Tibial nerve (tissue), 4 donors: ENCODE measurements around the gene TIMD4. TPM values are rescaled to one million over a fixed set of nuclear protein-coding genes. Genes with fewer than 3 reads are reported as not detected.
"Not testable (repeated sequence)": the region's sequence is repeated elsewhere in the genome, so short reads cannot be mapped to it uniquely, and the experiment has no call there.

Experiments
- DNase-seq, 2 donors: peaks; one replicate each; pipeline ENCODE4 v3.0.0-alpha.2; 2019; ENCODE audit warnings: low spot score in 2 of 2
- H3K27ac ChIP-seq, 4 donors: fragments of 200-600 bp; sonication (generic) in 3 of 4; one replicate each; pipeline ENCODE4 v1.5.1; 2017 to 2019; ENCODE audit warnings: mild to moderate bottlenecking in 1 of 4
- H3K27me3 ChIP-seq, 2 donors: fragments of 200-600 bp; sonication (generic) in 1 of 2; one replicate each; pipeline versions ENCODE4 v1.5.1 to v1.6.0; 2017 to 2019
- H3K36me3 ChIP-seq, 3 donors: fragments of 200-600 bp; sonication (generic); one replicate each; pipeline ENCODE4 v1.5.1; 2018 to 2019
- H3K4me1 ChIP-seq, 4 donors: fragments of 200-600 bp; sonication (generic) in 3 of 4; one replicate each; pipeline ENCODE4 v1.5.1; 2017 to 2019
- H3K4me3 ChIP-seq, 4 donors: fragments of 200-600 bp; sonication (generic) in 3 of 4; one replicate each; pipeline ENCODE4 v1.5.1; 2017 to 2019; ENCODE audit warnings: mild to moderate bottlenecking in 1 of 4, moderate library complexity in 1 of 4
- H3K9me3 ChIP-seq, 4 donors: fragments of 200-600 bp; sonication (generic) in 3 of 4; one replicate each; pipeline ENCODE4 v1.5.1; 2017 to 2019
- EP300 ChIP-seq, 2 donors: sonication (generic); formaldehyde crosslinking; IDR thresholded peaks; one replicate each; pipeline ENCODE4 v1.6.1; 2017; ENCODE audit warnings: antibody characterized with exemption in 2 of 2, mild to moderate bottlenecking in 1 of 2
- POLR2A ChIP-seq, 2 donors: fragments of 450-650 bp; IDR thresholded peaks; one replicate each; pipeline ENCODE4 v1.6.1; 2017; ENCODE audit warnings: antibody characterized with exemption in 2 of 2, mild to moderate bottlenecking in 2 of 2, moderate library complexity in 2 of 2
- WGBS, 2 donors: methylation state at CpG; one replicate each; pipeline ENCODE4 v1.1.5; 2018; 5-methylcytosine and 5-hydroxymethylcytosine counted together
- total RNA-seq, 4 donors: library from RNA; depleted of rRNA; stranded (reverse); fragments of >200 nt; gene quantifications; one replicate each; pipeline ENCODE4 v1.1.0, GENCODE V29; 2016
- TF ChIP-seq, protein P1 (sequence below), 5 experiments: fragments of 200-600 bp in 3 of 5; fragments of 450-650 bp in 2 of 5; sonication (generic) in 3 of 5; IDR thresholded peaks; one replicate each; pipeline ENCODE4 v1.5.1; 2016 to 2019; ENCODE audit warnings: antibody characterized with exemption in 5 of 5, mild to moderate bottlenecking in 3 of 5, moderate library complexity in 2 of 5

The TIMD4 gene
- total RNA-seq, 4 donors from 2014 or later: not detected

DNA sequence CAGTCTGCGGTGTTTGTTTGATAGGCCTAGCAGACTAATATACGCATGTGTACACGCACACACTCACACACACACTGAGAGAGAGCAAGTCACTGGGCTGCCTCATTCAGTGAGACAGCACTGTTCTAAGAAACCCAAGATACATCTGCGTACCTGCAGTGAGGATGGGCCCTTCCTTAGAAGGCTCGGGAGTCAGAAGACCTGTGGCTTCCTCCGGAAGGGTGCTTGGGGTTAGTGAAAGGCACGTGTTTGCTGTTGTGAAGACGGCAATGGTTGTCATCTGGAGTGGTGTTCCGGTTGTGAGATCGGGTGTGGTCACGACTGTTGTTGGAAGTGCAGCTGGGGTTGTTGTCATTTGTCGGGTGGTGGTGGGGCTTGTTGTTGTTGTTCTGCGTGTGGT, 11.7 kb downstream of the TIMD4 start:
- Histone ChIP-seq H3K36me3 (no peaks in the 10 kb centered on the region), H3K4me3 (no peak overlapping the region), H3K27ac (no peak overlapping the region), H3K9me3 (no peaks in the 10 kb centered on the region), H3K27me3 (no peaks in the 10 kb centered on the region), H3K4me1 (no peaks in the 10 kb centered on the region)
- DNase-seq: no peak
- 94 to 95% methylated on average over 13 of the region's 13 CpGs for WGBS, 2 donors
- TF ChIP-seq POLR2A (IDR thresholded peaks at IDR 0.05) (no peak), EP300 (IDR thresholded peaks at IDR 0.05) (no peak)
- TF ChIP-seq, protein P1, sequence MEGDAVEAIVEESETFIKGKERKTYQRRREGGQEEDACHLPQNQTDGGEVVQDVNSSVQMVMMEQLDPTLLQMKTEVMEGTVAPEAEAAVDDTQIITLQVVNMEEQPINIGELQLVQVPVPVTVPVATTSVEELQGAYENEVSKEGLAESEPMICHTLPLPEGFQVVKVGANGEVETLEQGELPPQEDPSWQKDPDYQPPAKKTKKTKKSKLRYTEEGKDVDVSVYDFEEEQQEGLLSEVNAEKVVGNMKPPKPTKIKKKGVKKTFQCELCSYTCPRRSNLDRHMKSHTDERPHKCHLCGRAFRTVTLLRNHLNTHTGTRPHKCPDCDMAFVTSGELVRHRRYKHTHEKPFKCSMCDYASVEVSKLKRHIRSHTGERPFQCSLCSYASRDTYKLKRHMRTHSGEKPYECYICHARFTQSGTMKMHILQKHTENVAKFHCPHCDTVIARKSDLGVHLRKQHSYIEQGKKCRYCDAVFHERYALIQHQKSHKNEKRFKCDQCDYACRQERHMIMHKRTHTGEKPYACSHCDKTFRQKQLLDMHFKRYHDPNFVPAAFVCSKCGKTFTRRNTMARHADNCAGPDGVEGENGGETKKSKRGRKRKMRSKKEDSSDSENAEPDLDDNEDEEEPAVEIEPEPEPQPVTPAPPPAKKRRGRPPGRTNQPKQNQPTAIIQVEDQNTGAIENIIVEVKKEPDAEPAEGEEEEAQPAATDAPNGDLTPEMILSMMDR (IDR thresholded peaks at IDR 0.05): no peak

DNA sequence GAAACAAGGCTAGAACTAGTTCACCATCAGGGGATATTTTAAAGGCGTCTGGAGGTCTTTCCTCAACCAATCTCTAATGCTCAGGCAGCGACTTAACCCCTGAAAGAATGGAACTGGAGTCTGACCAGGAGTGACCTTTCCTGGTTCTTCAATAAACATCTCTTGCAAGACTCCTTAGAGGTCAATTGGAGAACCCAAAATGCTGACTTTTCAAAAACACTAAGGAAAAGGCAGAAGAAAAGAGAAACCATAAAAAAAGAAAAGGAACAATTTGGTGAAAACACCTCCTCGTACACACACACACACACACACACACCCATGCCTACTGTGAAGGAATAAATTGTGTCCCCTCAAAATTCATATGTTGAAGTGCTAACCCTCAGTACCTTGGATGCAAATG, 12.3 kb downstream of the TIMD4 start:
- Histone ChIP-seq H3K27ac (no peak overlapping the region), H3K4me3 (no peak overlapping the region), H3K4me1 (no peaks in the 10 kb centered on the region), H3K36me3 (no peaks in the 10 kb centered on the region), H3K9me3 (no peaks in the 10 kb centered on the region), H3K27me3 (no peaks in the 10 kb centered on the region)
- no peak for DNase-seq
- 48 to 51% methylated on average over 3 of the region's 3 CpGs for WGBS, 2 donors
- no peak for TF ChIP-seq EP300 (IDR thresholded peaks at IDR 0.05)
- TF ChIP-seq, protein P1 (IDR thresholded peaks at IDR 0.05): no peak
- no peak for TF ChIP-seq POLR2A (IDR thresholded peaks at IDR 0.05)

DNA sequence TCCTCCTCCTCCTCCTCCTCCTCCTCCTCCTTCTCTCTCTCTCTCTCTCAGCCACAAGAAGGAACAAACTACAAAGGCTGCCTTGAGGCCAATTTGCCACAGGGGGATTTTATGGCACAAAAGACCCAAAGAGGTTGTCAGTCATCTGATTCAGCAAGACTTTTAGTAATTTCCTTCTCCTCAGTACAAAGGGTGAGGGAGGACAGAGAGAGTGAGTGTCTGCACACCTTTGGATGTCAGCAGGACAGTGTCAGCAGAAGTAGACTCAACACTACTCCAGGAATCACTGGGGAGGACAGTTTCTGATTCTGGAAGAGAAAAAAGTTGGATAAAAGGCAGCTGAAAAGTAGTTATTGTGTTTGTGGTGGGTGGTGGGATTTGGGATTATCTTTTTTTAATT, 13.6 kb downstream of the TIMD4 start:
- H3K9me3 ChIP-seq: no peaks in the 10 kb centered on the region
- no peak overlapping the region for H3K27ac ChIP-seq
- H3K4me1 ChIP-seq: no peaks in the 10 kb centered on the region
- TF ChIP-seq EP300 (IDR thresholded peaks at IDR 0.05) (no peak), POLR2A (IDR thresholded peaks at IDR 0.05) (no peak)
- TF ChIP-seq, protein P1 (IDR thresholded peaks at IDR 0.05): no peak
- H3K27me3 ChIP-seq: no peaks in the 10 kb centered on the region
- H3K4me3 ChIP-seq: no peak overlapping the region
- no peak for DNase-seq
- no peaks in the 10 kb centered on the region for H3K36me3 ChIP-seq

DNA sequence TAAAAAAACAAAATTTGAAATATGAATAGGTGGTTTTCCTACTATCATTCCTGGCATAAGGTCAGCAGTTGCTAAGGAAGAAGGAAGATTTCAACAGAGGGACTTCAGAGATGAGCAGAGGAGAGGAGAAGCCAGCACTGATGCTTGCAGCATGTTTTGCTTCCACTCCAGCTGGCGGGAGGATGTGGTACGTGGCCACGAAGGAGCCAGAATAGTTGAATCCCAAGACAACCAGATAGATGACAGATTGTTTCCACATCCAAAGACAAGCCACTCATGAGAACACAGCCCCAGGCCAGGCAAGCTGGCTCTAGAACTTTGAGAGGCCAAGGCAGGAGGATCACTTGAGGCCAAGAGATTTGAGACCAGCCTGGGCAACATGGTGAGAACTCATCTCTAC, 15.1 kb downstream of the TIMD4 start:
- Histone ChIP-seq H3K27me3 (no peaks in the 10 kb centered on the region), H3K9me3 (no peaks in the 10 kb centered on the region), H3K4me3 (no peak overlapping the region), H3K36me3 (no peaks in the 10 kb centered on the region), H3K4me1 (no peaks in the 10 kb centered on the region), H3K27ac (no peak overlapping the region)
- TF ChIP-seq, protein P1 (IDR thresholded peaks at IDR 0.05): no peak
- DNase-seq: no peak
- 69 to 84% methylated on average over 3 of the region's 3 CpGs for WGBS, 2 donors

DNA sequence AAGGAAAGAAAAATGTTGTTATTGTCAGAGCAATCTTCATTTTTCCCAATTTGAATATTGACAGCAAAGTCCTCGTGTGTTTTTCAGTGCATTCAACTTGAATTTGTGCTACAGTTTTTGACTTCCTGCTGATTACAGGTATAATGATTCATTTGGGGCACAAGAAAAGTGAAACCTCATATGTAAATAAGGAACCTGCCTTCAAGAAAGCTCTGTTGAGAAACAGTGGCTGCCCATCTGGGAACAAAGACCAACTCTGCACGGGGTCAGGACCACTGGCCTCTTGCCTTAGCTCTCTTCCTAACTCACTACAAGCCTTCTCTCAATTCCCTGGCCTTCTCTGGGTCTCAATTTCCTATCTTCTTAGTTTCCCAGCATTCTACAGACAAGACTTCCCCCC, 21.0 kb downstream of the TIMD4 start:
- Histone ChIP-seq H3K27me3 (no peaks in the 10 kb centered on the region), H3K9me3 (peaks cover 0 to 3% (median 0%) of the 10 kb centered on the region in 4 donors), H3K36me3 (no peaks in the 10 kb centered on the region), H3K27ac (no peak overlapping the region), H3K4me3 (no peak overlapping the region), H3K4me1 (no peaks in the 10 kb centered on the region)
- WGBS, 2 donors: 34 to 57% methylated on average over 2 of the region's 2 CpGs
- DNase-seq: no peak
- TF ChIP-seq EP300 (IDR thresholded peaks at IDR 0.05) (no peak), POLR2A (IDR thresholded peaks at IDR 0.05) (no peak)
- TF ChIP-seq, protein P1 (IDR thresholded peaks at IDR 0.05): no peak

DNA sequence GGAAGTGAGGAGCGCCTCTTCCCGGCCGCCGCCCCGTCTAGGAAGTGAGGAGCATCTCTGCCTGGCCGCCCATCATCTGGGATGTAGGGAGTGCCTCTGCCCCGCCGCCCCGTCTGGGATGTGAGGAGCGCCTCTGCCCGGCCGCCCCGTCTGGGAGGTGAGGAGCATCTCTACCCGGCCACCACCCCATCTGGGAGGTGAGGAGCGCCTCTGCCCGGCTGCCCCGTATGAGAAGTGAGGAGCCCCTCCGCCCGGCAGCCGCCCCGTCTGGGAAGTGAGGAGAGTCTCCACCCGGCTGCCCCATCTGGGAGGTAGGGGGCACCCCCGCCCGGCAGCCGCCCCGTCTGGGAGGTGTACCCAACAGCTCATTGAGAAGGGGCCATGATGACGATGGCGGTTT, 22.6 kb downstream of the TIMD4 start:
- H3K4me3 ChIP-seq, H3K9me3 ChIP-seq, H3K4me1 ChIP-seq, H3K27ac ChIP-seq, H3K36me3 ChIP-seq, H3K27me3 ChIP-seq, DNase-seq: not testable (repeated sequence)
- WGBS, 2 donors: 93 to 94% methylated on average over 18 to 27 of the region's 28 CpGs
